Suprapubic skin (tissue), 4 donors: ENCODE measurements around the gene CABLES2. TPM values are rescaled to one million over a fixed set of nuclear protein-coding genes. Genes with fewer than 3 reads are reported as not detected.

Experiments used
- DNase-seq, 2 donors: peaks; one replicate each; pipeline ENCODE4 v3.0.0-alpha.2; 2019; ENCODE audit warnings: low spot score in 2 of 2
- H3K27ac ChIP-seq: fragments of 200-600 bp; sonication (generic); one replicate; pipeline ENCODE4 v1.5.1; 2019
- H3K27me3 ChIP-seq: fragments of 200-600 bp; sonication (generic); one replicate; pipeline ENCODE4 v1.5.1; 2019
- H3K36me3 ChIP-seq: fragments of 200-600 bp; sonication (generic); one replicate; pipeline ENCODE4 v1.5.1; 2019
- H3K4me1 ChIP-seq: fragments of 200-600 bp; sonication (generic); one replicate; pipeline ENCODE4 v1.5.1; 2019
- H3K4me3 ChIP-seq: fragments of 200-600 bp; sonication (generic); one replicate; pipeline ENCODE4 v1.5.1; 2019; ENCODE audit warnings: mild to moderate bottlenecking
- H3K9me3 ChIP-seq: fragments of 200-600 bp; sonication (generic); one replicate; pipeline ENCODE4 v1.5.1; 2019
- EP300 ChIP-seq: sonication (generic); formaldehyde crosslinking; IDR thresholded peaks from one replicate; pipeline ENCODE4 v1.6.1; 2017; ENCODE audit warnings: antibody characterized with exemption
- POLR2A ChIP-seq, 2 donors: fragments of 450-650 bp; IDR thresholded peaks; one replicate each; pipeline ENCODE4 v1.6.1; 2017; ENCODE audit warnings: antibody characterized with exemption in 2 of 2, mild to moderate bottlenecking in 2 of 2, moderate library complexity in 2 of 2
- POLR2AphosphoS5 ChIP-seq, 3 donors: sonication (generic); formaldehyde crosslinking; IDR thresholded peaks; one replicate each; pipeline ENCODE4 v1.6.1; 2017; ENCODE audit warnings: antibody characterized with exemption in 3 of 3
- WGBS: methylation state at CpG from one replicate; pipeline ENCODE4 v1.1.5; 2018; 5-methylcytosine and 5-hydroxymethylcytosine counted together
- total RNA-seq, 4 donors: library from RNA; depleted of rRNA; stranded (reverse); fragments of >200 nt; gene quantifications; one replicate each; pipeline ENCODE4 v1.1.0, GENCODE V29; 2016
- TF ChIP-seq, protein P1 (sequence below), 2 donors: fragments of 200-600 bp in 1 of 2; fragments of 450-650 bp in 1 of 2; sonication (generic) in 1 of 2; IDR thresholded peaks; one replicate each; pipeline ENCODE4 v1.5.1; 2016 to 2019; ENCODE audit warnings: antibody characterized with exemption in 2 of 2, mild to moderate bottlenecking in 1 of 2, moderate library complexity in 1 of 2

The CABLES2 gene
- total RNA-seq, 4 donors from 2014 or later, result 3.8 to 7.2 (median 4.5) TPM

DNA sequence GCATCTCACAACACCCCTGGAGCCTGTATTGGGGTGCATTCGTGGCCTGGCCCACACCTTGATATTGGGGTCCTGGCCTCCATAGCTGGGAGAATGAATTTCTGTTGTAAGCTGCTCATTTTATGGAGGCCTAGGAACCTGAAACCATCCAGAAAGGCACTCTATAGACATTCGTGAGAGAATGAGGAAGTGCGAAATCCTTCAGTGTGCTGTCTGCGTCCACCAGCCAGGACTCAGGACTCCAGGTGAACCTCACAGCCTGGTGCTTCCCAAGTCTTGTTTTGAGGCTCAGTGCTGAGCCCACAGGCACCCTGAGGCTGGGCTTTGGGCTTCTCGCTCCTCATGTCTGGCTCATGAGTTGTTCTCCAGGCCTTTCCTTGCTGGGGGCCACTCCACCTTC lies 32.1 kb upstream of the CABLES2 start:
- H3K4me3 ChIP-seq, result no peak overlapping the region
- no peak for DNase-seq
- no peak overlapping the region for H3K27ac ChIP-seq
- TF ChIP-seq, protein P1, sequence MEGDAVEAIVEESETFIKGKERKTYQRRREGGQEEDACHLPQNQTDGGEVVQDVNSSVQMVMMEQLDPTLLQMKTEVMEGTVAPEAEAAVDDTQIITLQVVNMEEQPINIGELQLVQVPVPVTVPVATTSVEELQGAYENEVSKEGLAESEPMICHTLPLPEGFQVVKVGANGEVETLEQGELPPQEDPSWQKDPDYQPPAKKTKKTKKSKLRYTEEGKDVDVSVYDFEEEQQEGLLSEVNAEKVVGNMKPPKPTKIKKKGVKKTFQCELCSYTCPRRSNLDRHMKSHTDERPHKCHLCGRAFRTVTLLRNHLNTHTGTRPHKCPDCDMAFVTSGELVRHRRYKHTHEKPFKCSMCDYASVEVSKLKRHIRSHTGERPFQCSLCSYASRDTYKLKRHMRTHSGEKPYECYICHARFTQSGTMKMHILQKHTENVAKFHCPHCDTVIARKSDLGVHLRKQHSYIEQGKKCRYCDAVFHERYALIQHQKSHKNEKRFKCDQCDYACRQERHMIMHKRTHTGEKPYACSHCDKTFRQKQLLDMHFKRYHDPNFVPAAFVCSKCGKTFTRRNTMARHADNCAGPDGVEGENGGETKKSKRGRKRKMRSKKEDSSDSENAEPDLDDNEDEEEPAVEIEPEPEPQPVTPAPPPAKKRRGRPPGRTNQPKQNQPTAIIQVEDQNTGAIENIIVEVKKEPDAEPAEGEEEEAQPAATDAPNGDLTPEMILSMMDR (IDR thresholded peaks at IDR 0.05), result no peak
- TF ChIP-seq POLR2A (IDR thresholded peaks at IDR 0.05), result no peak
- no peak for TF ChIP-seq EP300
- TF ChIP-seq POLR2AphosphoS5 (IDR thresholded peaks at IDR 0.05), result no peak
- no peaks in the 10 kb centered on the region for H3K36me3 ChIP-seq
- peaks cover 1% of the 10 kb centered on the region for H3K4me1 ChIP-seq
- no peaks in the 10 kb centered on the region for H3K9me3 ChIP-seq
- WGBS, result 77% methylated on average over 5 of the region's 5 CpGs
- peaks cover 67% of the 10 kb centered on the region for H3K27me3 ChIP-seq

DNA sequence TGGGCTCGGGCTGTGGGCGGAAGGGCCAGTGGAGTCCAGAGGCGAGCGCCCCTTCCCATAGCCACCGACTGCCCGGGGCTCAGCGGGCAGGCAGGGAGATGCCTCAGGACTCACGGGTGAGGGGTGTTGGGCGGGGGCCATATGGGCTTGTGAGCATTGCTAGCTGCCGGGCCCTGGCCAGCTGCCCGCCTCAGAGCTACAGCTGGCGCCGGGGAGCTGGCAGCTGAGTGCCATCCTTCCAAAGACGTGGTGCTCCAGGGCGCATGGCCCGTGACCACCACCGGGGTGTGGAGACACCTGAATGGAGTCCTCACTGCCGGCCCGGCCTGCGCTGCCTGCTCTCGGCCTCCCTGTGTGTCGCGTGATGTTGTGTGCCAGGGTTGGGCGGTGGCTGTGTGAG lies 30.8 kb upstream of the CABLES2 start:
- H3K27me3 ChIP-seq, result peaks cover 63% of the 10 kb centered on the region
- no peak for DNase-seq
- H3K4me3 ChIP-seq, result no peak overlapping the region
- H3K9me3 ChIP-seq, result no peaks in the 10 kb centered on the region
- peaks cover 10% of the 10 kb centered on the region for H3K4me1 ChIP-seq
- no peaks in the 10 kb centered on the region for H3K36me3 ChIP-seq
- 64% methylated on average over 8 of the region's 24 CpGs for WGBS
- no peak overlapping the region for H3K27ac ChIP-seq
- no peak for TF ChIP-seq POLR2AphosphoS5 (IDR thresholded peaks at IDR 0.05)
- TF ChIP-seq EP300, result no peak
- TF ChIP-seq, protein P1 (IDR thresholded peaks at IDR 0.05), result no peak
- TF ChIP-seq POLR2A (IDR thresholded peaks at IDR 0.05), result no peak

DNA sequence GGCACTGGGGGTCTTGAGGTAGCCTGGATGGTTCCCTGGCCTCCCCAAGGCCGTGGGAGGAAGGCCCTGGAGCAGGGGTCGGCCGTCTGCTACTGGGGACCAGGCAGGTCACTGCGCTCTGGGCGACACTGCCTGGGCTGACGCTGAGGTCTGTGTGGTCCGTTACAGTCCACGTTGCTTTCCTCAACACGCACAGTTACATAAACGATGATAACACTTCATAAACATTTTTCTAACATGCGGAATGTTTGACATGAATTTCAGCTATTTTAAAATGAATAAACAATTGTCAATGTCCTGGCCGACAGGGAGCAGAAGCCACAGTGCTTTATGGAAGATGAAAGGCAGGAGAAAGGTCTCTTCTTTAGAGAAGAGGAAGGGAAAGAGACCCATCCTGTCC lies 30.4 kb upstream of the CABLES2 start:
- no peak for DNase-seq
- Histone ChIP-seq H3K4me1 (peaks cover 10% of the 10 kb centered on the region), H3K4me3 (no peak overlapping the region), H3K36me3 (no peaks in the 10 kb centered on the region), H3K27me3 (peaks cover 62% of the 10 kb centered on the region), H3K27ac (no peak overlapping the region), H3K9me3 (no peaks in the 10 kb centered on the region)
- WGBS, result 73% methylated on average over 6 of the region's 12 CpGs
- TF ChIP-seq, protein P1 (IDR thresholded peaks at IDR 0.05), result no peak
- no peak for TF ChIP-seq POLR2A (IDR thresholded peaks at IDR 0.05)
- no peak for TF ChIP-seq EP300
- no peak for TF ChIP-seq POLR2AphosphoS5 (IDR thresholded peaks at IDR 0.05)

DNA sequence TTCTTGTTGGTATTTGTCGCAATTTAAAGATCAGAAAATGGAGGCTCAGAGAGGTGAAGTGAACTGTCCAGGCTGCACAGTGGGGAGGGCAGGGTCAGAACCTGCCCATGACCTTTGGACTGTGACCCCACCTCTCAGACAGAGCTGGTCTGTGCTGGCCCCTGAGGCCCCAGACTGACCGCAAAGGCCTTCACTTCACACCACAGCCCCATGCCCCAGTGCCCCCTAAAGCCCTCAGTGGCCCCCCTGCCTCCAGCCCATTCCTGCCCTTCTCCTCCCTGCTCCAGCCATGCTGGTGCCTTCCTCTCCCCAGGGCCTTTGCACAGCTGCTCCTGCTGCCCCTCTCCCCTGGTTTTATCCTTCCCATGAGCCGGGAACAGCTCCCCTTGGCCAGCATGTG lies 29.6 kb upstream of the CABLES2 start:
- Histone ChIP-seq H3K4me1 (peaks cover 10% of the 10 kb centered on the region), H3K36me3 (no peaks in the 10 kb centered on the region), H3K27ac (no peak overlapping the region), H3K9me3 (no peaks in the 10 kb centered on the region), H3K4me3 (no peak overlapping the region), H3K27me3 (peaks cover 57% of the 10 kb centered on the region)
- TF ChIP-seq, protein P1 (IDR thresholded peaks at IDR 0.05), result no peak
- TF ChIP-seq POLR2A (IDR thresholded peaks at IDR 0.05), result no peak
- no peak for TF ChIP-seq EP300
- no peak for DNase-seq
- WGBS, result 95% methylated on average over 3 of the region's 3 CpGs

DNA sequence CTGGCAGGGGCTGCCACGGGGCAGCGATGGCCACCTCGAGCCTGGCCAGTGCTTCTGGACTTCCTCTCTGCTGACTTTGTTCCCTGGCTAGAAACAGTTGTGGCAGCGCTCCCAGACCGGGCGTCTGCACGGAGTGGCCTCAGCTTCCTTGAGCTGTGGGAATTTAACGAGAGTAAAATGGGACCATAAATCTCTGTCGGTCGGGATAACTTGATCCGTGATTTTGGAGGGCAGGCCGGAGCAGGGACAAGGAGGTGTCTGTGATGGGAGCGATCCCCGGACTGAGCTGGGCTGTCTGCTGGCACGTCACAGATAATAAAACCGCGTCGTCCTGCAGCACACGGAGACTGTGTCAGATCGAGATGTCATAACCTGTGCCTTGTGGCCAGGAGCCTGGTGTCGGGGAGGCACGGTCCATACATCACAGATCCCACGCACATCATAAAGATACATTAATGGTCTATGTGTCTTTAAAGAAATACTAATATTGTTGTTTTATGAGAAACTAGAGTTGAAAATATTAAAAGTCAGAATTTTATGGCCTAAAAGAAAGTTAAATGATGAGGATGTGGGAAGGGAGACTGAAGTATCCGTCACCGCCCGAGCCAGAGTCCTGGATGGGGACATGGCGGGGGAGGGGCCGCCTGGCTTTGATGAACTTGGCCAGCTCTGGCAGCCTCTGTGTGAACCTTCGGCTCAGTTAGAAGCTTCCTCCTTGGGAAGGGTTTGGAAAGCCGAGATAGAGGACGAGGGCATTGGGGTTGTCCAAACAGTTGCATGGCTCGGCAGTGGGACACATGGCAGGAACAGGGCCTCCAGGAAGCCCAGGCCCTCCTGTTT lies 26.8 kb upstream of the CABLES2 start:
- no peak for DNase-seq
- H3K4me3 ChIP-seq, result no peak overlapping the region
- H3K4me1 ChIP-seq, result peaks cover 10% of the 10 kb centered on the region
- H3K27me3 ChIP-seq, result peaks cover 45% of the 10 kb centered on the region
- 44% methylated on average over 30 of the region's 32 CpGs for WGBS
- H3K36me3 ChIP-seq, result no peaks in the 10 kb centered on the region
- H3K9me3 ChIP-seq, result no peaks in the 10 kb centered on the region
- no peak overlapping the region for H3K27ac ChIP-seq
- TF ChIP-seq, protein P1 (IDR thresholded peaks at IDR 0.05), result no peak
- no peak for TF ChIP-seq POLR2A (IDR thresholded peaks at IDR 0.05)
- TF ChIP-seq POLR2AphosphoS5 (IDR thresholded peaks at IDR 0.05), result no peak
- TF ChIP-seq EP300, result no peak
